22Rv1 (cell line): Measurements from ENCODE around the gene ZNF274.

Experiments
- H3K27ac ChIP-seq: fragments of 450-650 bp; 2 replicates; pipeline ENCODE4 v1.5.1; 2017
- ZFX ChIP-seq: fragments of 450-650 bp; IDR thresholded peaks from 2 replicates; pipeline ENCODE4 v1.6.1; 2017; ENCODE audit warnings: antibody characterized with exemption, borderline replicate concordance
- TF ChIP-seq, protein P1 (sequence below): fragments of 450-650 bp; IDR thresholded peaks from 2 replicates; pipeline ENCODE4 v1.5.1; 2017; ENCODE audit warnings: mild to moderate bottlenecking

The ZNF274 gene

GRCh38 chr19:58182577-58182988, 278 bp upstream of the ZNF274 start:
- TF ChIP-seq, protein P1, sequence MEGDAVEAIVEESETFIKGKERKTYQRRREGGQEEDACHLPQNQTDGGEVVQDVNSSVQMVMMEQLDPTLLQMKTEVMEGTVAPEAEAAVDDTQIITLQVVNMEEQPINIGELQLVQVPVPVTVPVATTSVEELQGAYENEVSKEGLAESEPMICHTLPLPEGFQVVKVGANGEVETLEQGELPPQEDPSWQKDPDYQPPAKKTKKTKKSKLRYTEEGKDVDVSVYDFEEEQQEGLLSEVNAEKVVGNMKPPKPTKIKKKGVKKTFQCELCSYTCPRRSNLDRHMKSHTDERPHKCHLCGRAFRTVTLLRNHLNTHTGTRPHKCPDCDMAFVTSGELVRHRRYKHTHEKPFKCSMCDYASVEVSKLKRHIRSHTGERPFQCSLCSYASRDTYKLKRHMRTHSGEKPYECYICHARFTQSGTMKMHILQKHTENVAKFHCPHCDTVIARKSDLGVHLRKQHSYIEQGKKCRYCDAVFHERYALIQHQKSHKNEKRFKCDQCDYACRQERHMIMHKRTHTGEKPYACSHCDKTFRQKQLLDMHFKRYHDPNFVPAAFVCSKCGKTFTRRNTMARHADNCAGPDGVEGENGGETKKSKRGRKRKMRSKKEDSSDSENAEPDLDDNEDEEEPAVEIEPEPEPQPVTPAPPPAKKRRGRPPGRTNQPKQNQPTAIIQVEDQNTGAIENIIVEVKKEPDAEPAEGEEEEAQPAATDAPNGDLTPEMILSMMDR: no peak
- TF ChIP-seq ZFX: no peak
- H3K27ac ChIP-seq: peak overlapping the region; percentile 95

DNA sequence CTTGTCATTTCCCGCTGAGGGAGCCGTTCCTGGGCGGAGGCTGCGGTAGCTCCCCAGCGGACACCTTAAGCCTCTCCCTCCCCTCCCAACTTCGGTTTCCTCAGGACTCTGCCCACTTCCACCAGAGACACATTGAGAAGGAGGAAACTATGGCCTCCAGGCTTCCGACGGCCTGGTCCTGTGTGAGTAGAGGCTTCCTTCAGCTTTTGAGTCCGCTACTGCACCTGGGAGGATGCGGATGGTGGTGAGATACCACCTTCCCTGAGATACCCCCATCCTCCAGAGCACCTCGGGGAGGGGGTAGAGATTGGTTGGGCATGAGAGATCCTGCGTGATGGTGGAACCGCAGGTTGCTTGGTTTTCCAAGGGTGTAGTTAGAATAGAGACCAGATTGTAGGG, 955 bp downstream of the ZNF274 start:
- peak overlapping the region; percentile 95 for H3K27ac ChIP-seq
- TF ChIP-seq, protein P1: no peak
- TF ChIP-seq ZFX: no peak

- TF ChIP-seq ZFX: no peak
- H3K27ac ChIP-seq: no peak overlapping the region
These were observed 14.2 kb downstream of the ZNF274 start for GRCh38 chr19:58196901-58197616.

DNA sequence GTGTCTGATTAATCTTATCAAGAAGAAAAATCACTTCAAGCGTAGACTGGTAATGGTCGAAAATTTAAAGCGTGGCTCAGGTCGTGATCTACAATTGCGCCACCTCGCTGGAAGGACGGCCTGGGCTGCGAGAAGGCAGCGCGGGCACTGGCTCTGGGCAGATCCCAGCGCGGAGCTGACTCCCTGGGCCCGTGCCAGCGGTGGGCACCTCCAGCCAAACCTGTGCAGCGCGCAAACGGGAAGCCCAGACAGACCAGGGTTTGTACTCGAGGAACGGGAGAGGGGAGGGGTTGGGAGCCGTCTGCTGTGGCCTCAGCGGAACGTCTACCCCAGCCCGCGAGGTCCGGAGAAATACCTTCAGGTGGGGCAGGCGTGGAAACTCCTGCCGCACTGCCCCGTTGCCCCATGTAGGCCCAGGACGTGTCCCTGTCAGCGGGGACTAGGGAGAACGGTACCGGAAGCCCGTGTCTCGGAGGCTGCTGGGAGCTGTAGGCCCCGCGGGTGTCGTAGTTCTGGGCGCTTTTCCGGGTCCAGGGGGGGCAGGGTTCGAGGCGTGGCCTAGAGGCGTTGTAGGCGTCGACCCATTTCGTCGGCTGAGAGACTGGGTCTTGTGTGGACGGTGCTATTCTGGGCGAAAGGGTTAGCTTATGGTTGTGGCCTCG, 21.1 kb downstream of the ZNF274 start:
- TF ChIP-seq ZFX: no peak
- TF ChIP-seq, protein P1: no peak
- H3K27ac ChIP-seq: no peak overlapping the region

DNA sequence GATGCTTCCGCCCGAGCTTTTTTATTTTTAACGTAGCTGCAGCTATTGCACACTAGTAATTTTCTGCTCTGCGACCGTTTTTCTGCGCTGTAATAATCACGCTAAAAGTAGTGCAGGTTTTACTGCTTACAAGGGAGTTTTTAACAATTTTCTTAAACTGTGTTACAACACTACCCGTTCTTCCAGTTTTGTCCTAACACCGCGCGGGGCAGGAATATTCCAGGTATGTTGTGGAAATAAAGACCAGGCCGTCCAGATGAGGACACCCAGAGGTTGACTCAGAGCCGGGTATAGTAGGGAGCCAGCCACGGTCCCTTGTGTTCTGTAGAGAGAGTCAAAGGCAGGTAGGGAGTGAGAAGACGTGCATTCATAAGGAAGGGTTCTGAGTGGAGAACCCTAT, 21.7 kb downstream of the ZNF274 start:
- TF ChIP-seq ZFX: no peak
- TF ChIP-seq, protein P1: no peak
- no peak overlapping the region for H3K27ac ChIP-seq

DNA sequence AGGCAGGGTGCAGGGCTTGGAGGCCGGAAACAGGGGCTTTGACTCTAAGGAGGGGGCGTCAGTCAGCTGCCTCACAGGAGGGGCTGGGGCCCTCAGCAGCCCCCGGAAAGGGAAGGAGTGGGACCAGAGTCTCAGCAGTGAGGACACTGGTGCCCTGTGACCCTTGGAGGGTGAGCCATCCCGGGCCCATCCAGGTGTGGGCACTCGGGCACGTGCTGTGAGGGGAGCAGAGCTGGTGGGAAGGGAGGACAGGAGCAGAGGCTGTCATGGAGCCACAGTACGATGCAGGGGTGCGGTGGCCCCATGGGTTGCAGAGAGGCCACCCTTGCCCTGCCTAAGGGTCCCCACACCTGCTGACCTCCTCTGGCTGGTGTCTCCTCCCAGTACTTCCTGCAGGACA, 26.7 kb downstream of the ZNF274 start:
- H3K27ac ChIP-seq: no peak overlapping the region
- no peak for TF ChIP-seq ZFX
- TF ChIP-seq, protein P1: no peak

DNA sequence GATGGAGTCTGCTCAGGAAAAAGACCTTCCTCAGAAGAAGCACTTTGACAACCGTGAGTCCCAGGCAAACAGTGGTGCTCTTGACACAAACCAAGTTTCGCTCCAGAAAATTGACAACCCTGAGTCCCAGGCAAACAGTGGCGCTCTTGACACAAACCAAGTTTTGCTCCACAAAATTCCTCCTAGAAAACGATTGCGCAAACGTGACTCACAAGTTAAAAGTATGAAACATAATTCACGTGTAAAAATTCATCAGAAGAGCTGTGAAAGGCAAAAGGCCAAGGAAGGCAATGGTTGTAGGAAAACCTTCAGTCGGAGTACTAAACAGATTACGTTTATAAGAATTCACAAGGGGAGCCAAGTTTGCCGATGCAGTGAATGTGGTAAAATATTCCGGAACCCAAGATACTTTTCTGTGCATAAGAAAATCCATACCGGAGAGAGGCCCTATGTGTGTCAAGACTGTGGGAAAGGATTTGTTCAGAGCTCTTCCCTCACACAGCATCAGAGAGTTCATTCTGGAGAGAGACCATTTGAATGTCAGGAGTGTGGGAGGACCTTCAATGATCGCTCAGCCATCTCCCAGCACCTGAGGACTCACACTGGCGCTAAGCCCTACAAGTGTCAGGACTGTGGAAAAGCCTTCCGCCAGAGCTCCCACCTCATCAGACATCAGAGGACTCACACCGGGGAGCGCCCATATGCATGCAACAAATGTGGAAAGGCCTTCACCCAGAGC, 29.6 kb downstream of the ZNF274 start:
- no peak overlapping the region for H3K27ac ChIP-seq
- TF ChIP-seq ZFX: no peak
- TF ChIP-seq, protein P1: no peak
